Osteocyte (in vitro differentiated cells): Measurements from ENCODE around the gene GID4. TPM values are rescaled to one million over a fixed set of nuclear protein-coding genes. Genes with fewer than 3 reads are reported as not detected.

Experiments used
- DNase-seq: peaks from one replicate; pipeline ENCODE4 v3.0.0; 2021; ENCODE audit warnings: mixed read lengths; ENCODE audit not compliant: unreplicated experiment; ENCODE audit errors: extremely low spot score
- H3K27ac Mint-ChIP-seq: one replicate; pipeline ENCODE4 v1.8.0; 2021; ENCODE audit warnings: mild to moderate bottlenecking, mixed read lengths; ENCODE audit not compliant: unreplicated experiment
- H3K27me3 Mint-ChIP-seq: one replicate; pipeline ENCODE4 v1.8.0; 2021; ENCODE audit warnings: mixed read lengths; ENCODE audit not compliant: unreplicated experiment
- H3K36me3 Mint-ChIP-seq: one replicate; pipeline ENCODE4 v1.8.0; 2021; ENCODE audit warnings: mixed read lengths; ENCODE audit not compliant: unreplicated experiment
- H3K4me1 Mint-ChIP-seq: one replicate; pipeline ENCODE4 v1.8.0; 2021; ENCODE audit warnings: mixed read lengths; ENCODE audit not compliant: unreplicated experiment
- H3K4me3 Mint-ChIP-seq: one replicate; pipeline ENCODE4 v1.8.0; 2021; ENCODE audit warnings: mild to moderate bottlenecking, moderate library complexity, mixed read lengths; ENCODE audit not compliant: unreplicated experiment
- H3K9me3 Mint-ChIP-seq: one replicate; pipeline ENCODE4 v1.8.0; 2021; ENCODE audit warnings: mixed read lengths; ENCODE audit not compliant: unreplicated experiment
- CTCF ChIP-seq: fragments of 200-600 bp; sonication (generic); IDR thresholded peaks from 2 replicates; pipeline ENCODE4 v1.5.0; 2021; ENCODE audit warnings: antibody characterized with exemption, mild to moderate bottlenecking, moderate library complexity
- total RNA-seq: library from RNA; stranded (reverse); gene quantifications from 2 replicates; pipeline ENCODE4 v1.2.1, GENCODE V29; 2021

Gene GID4
- total RNA-seq, 1 donor from 2014 or later = 9.2 TPM

GRCh38 chr17:18037486-18037885, 1.7 kb upstream of the GID4 start:
- Mint-ChIP-seq H3K27ac (no peak overlapping the region), H3K9me3 (no peaks in the 10 kb centered on the region), H3K36me3 (no peaks in the 10 kb centered on the region), H3K4me1 (peaks cover 42% of the 10 kb centered on the region), H3K4me3 (peak overlapping the region; percentile 10), H3K27me3 (no peaks in the 10 kb centered on the region)
- no peak for TF ChIP-seq CTCF
- no peak for DNase-seq

GRCh38 chr17:18038149-18038850, 908 bp upstream of the GID4 start:
- TF ChIP-seq CTCF = no peak
- Mint-ChIP-seq H3K36me3 (no peaks in the 10 kb centered on the region), H3K27me3 (no peaks in the 10 kb centered on the region), H3K9me3 (no peaks in the 10 kb centered on the region), H3K4me1 (peaks cover 40% of the 10 kb centered on the region), H3K4me3 (peak overlapping the region; percentile 91), H3K27ac (peak overlapping the region; percentile 80)
- no peak for DNase-seq

GRCh38 chr17:18039535-18040260, 490 bp downstream of the GID4 start:
- peaks cover 40% of the 10 kb centered on the region for H3K4me1 Mint-ChIP-seq
- DNase-seq = no peak

GRCh38 chr17:18040261-18040858, 1.2 kb downstream of the GID4 start:
- no peak for DNase-seq
- no peak for TF ChIP-seq CTCF
- Mint-ChIP-seq H3K27ac (peak overlapping the region; percentile 68), H3K4me1 (peaks cover 40% of the 10 kb centered on the region), H3K9me3 (no peaks in the 10 kb centered on the region), H3K4me3 (peak overlapping the region; percentile 90), H3K36me3 (peaks cover under 1% of the 10 kb centered on the region), H3K27me3 (no peaks in the 10 kb centered on the region)

More at GRCh38 chr17:18039535-18040260, 490 bp downstream of the GID4 start:
- Mint-ChIP-seq H3K27me3 (no peaks in the 10 kb centered on the region), H3K4me3 (peak overlapping the region; percentile 91), H3K27ac (peak overlapping the region; percentile 80), H3K36me3 (no peaks in the 10 kb centered on the region), H3K9me3 (no peaks in the 10 kb centered on the region)
- TF ChIP-seq CTCF = no peak

- TF ChIP-seq CTCF = no peak
- H3K9me3 Mint-ChIP-seq = no peaks in the 10 kb centered on the region
- no peak for DNase-seq
- no peak overlapping the region for H3K27ac Mint-ChIP-seq
- H3K4me1 Mint-ChIP-seq = peaks cover 44% of the 10 kb centered on the region
- H3K36me3 Mint-ChIP-seq = peaks cover 2% of the 10 kb centered on the region
- H3K27me3 Mint-ChIP-seq = no peaks in the 10 kb centered on the region
- H3K4me3 Mint-ChIP-seq = peak overlapping the region; percentile 90
Observed at GRCh38 chr17:18041776-18042175, 2.6 kb downstream of the GID4 start.
